ENCODE results near the gene MRPL12. TPM values are rescaled to one million over a fixed set of nuclear protein-coding genes. Genes with fewer than 3 reads are reported as not detected.

The MRPL12 gene
- total and polyA plus RNA-seq, 2 of the 13 experiments (the other 11 are each of a cell fraction or from before 2014, with no cell fraction given) = 39.1 to 94.1 TPM

GRCh38 chr17:81666342-81667191, 36.6 kb upstream of the MRPL12 start, which contains the start of the genes CCDC137 and OXLD1 (continued):
- TF ChIP-seq, protein P1, sequence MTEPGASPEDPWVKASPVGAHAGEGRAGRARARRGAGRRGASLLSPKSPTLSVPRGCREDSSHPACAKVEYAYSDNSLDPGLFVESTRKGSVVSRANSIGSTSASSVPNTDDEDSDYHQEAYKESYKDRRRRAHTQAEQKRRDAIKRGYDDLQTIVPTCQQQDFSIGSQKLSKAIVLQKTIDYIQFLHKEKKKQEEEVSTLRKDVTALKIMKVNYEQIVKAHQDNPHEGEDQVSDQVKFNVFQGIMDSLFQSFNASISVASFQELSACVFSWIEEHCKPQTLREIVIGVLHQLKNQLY (CRISPR knock-in tag; IDR thresholded peaks at IDR 0.05) = no peak
- TF ChIP-seq ZNF225 (CRISPR knock-in tag; IDR thresholded peaks at IDR 0.05) = peak; percentile 75
- peak; percentile 100 for TF ChIP-seq GABPB1 (CRISPR knock-in tag; IDR thresholded peaks at IDR 0.05)
- TF ChIP-seq, protein P2, sequence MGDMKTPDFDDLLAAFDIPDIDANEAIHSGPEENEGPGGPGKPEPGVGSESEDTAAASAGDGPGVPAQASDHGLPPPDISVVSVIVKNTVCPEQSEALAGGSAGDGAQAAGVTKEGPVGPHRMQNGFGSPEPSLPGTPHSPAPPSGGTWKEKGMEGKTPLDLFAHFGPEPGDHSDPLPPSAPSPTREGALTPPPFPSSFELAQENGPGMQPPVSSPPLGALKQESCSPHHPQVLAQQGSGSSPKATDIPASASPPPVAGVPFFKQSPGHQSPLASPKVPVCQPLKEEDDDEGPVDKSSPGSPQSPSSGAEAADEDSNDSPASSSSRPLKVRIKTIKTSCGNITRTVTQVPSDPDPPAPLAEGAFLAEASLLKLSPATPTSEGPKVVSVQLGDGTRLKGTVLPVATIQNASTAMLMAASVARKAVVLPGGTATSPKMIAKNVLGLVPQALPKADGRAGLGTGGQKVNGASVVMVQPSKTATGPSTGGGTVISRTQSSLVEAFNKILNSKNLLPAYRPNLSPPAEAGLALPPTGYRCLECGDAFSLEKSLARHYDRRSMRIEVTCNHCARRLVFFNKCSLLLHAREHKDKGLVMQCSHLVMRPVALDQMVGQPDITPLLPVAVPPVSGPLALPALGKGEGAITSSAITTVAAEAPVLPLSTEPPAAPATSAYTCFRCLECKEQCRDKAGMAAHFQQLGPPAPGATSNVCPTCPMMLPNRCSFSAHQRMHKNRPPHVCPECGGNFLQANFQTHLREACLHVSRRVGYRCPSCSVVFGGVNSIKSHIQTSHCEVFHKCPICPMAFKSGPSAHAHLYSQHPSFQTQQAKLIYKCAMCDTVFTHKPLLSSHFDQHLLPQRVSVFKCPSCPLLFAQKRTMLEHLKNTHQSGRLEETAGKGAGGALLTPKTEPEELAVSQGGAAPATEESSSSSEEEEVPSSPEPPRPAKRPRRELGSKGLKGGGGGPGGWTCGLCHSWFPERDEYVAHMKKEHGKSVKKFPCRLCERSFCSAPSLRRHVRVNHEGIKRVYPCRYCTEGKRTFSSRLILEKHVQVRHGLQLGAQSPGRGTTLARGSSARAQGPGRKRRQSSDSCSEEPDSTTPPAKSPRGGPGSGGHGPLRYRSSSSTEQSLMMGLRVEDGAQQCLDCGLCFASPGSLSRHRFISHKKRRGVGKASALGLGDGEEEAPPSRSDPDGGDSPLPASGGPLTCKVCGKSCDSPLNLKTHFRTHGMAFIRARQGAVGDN (CRISPR knock-in tag; IDR thresholded peaks at IDR 0.05) = peak; percentile 68
- no peak for TF ChIP-seq SRSF4 (IDR thresholded peaks at IDR 0.05; ENCODE audit: low read depth, low read length, poor library complexity, severe bottlenecking)
- no peak for TF ChIP-seq MBD4 (IDR thresholded peaks at IDR 0.05; ENCODE audit: borderline replicate concordance, low read length)
- TF ChIP-seq, protein P3, sequence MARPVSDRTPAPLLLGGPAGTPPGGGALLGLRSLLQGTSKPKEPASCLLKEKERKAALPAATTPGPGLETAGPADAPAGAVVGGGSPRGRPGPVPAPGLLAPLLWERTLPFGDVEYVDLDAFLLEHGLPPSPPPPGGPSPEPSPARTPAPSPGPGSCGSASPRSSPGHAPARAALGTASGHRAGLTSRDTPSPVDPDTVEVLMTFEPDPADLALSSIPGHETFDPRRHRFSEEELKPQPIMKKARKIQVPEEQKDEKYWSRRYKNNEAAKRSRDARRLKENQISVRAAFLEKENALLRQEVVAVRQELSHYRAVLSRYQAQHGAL (CRISPR knock-in tag; IDR thresholded peaks at IDR 0.05; ENCODE audit: not compliant biosample characterization) = peak; percentile 92
- no peak for TF ChIP-seq ZFP41 (CRISPR knock-in tag; IDR thresholded peaks at IDR 0.05; ENCODE audit: borderline replicate concordance)
- peak; percentile 78 for TF ChIP-seq TFDP2 (CRISPR knock-in tag; IDR thresholded peaks at IDR 0.05)
- TF ChIP-seq ESRRA (CRISPR knock-in tag; IDR thresholded peaks at IDR 0.05; ENCODE audit: low read depth) = peak; percentile 68
- peak; percentile 74; the same call in 1 of the 2 replicates for TF ChIP-seq ZNF589 (CRISPR knock-in tag; conservative IDR thresholded peaks at IDR 0.05)
- TF ChIP-seq ZNF605 (CRISPR knock-in tag; IDR thresholded peaks at IDR 0.05) = no peak; the same call in 1 of the 2 replicates
- TF ChIP-seq, protein P4, sequence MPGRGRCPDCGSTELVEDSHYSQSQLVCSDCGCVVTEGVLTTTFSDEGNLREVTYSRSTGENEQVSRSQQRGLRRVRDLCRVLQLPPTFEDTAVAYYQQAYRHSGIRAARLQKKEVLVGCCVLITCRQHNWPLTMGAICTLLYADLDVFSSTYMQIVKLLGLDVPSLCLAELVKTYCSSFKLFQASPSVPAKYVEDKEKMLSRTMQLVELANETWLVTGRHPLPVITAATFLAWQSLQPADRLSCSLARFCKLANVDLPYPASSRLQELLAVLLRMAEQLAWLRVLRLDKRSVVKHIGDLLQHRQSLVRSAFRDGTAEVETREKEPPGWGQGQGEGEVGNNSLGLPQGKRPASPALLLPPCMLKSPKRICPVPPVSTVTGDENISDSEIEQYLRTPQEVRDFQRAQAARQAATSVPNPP (CRISPR knock-in tag; IDR thresholded peaks at IDR 0.05) = 0 out of 2 replicates have a peak, but pooled peaks have one; percentile 80
- peak; percentile 15; the same call in 1 of the 2 replicates for TF ChIP-seq ZNF567 (CRISPR knock-in tag; IDR thresholded peaks at IDR 0.05; ENCODE audit: borderline replicate concordance)
- TF ChIP-seq, protein P5, sequence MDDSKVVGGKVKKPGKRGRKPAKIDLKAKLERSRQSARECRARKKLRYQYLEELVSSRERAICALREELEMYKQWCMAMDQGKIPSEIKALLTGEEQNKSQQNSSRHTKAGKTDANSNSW (CRISPR knock-in tag; IDR thresholded peaks at IDR 0.05; ENCODE audit: borderline replicate concordance) = peak; percentile 90; the same call in 1 of the 2 replicates

Data from HepG2 (cell line).